HG03442 (cell line): ENCODE results near the gene CD1E.
"Not testable (repeated sequence)": the region's sequence is repeated elsewhere in the genome, so short reads cannot be mapped to it uniquely, and the experiment has no call there.

Source experiments
- ATAC-seq: cut with Tn5 transposase; IDR thresholded peaks from one replicate; pipeline ENCODE4 v1.9.1; 2021; ENCODE audit warnings: mild to moderate bottlenecking, moderate library complexity; ENCODE audit not compliant: unreplicated experiment

Gene CD1E

GRCh38 chr1:158353303-158354075, at the start of gene CD1E:
Gene CD1E, plus strand, starts transcription at chr1:158353894. Its CDS starts 95 bp downstream, at chr1:158353989.
- ATAC-seq: peak; percentile 46

GRCh38 chr1:158310623-158311022, 43.1 kb upstream of the CD1E start:
- no peak for ATAC-seq

GRCh38 chr1:158311066-158311465, 42.6 kb upstream of the CD1E start:
- no peak for ATAC-seq

GRCh38 chr1:158323866-158324265, 29.8 kb upstream of the CD1E start:
- no peak for ATAC-seq

- no peak for ATAC-seq
Measured at GRCh38 chr1:158324395-158324794, 29.3 kb upstream of the CD1E start.

GRCh38 chr1:158327481-158327880, 26.2 kb upstream of the CD1E start:
- no peak for ATAC-seq

- ATAC-seq: no peak
Measured at GRCh38 chr1:158328426-158328825, 25.3 kb upstream of the CD1E start.

GRCh38 chr1:158329300-158329699, 24.4 kb upstream of the CD1E start:
- no peak for ATAC-seq

GRCh38 chr1:158329733-158330132, 24.0 kb upstream of the CD1E start:
- ATAC-seq: no peak

GRCh38 chr1:158330391-158331105, 23.1 kb upstream of the CD1E start:
- no peak for ATAC-seq

GRCh38 chr1:158331106-158331425, 22.6 kb upstream of the CD1E start:
- ATAC-seq: no peak

GRCh38 chr1:158331481-158332150, 22.1 kb upstream of the CD1E start, which contains the start of gene CD1B:
Gene CD1B, minus strand, starts transcription at chr1:158331531. Its CDS starts 108 bp downstream, at chr1:158331423.
- no peak for ATAC-seq

- ATAC-seq: no peak
Measured at GRCh38 chr1:158333405-158334155, 20.1 kb upstream of the CD1E start.

- ATAC-seq: no peak
Measured at GRCh38 chr1:158334526-158335212, 19.0 kb upstream of the CD1E start.

- no peak for ATAC-seq
Measured at GRCh38 chr1:158335213-158335532, 18.5 kb upstream of the CD1E start.

GRCh38 chr1:158336413-158336812, 17.3 kb upstream of the CD1E start:
- ATAC-seq: not testable (repeated sequence)

- ATAC-seq: not testable (repeated sequence)
Measured at GRCh38 chr1:158348946-158349345, 4.7 kb upstream of the CD1E start.

- ATAC-seq: no peak
Measured at GRCh38 chr1:158354255-158354654, 561 bp downstream of the CD1E start.

- no peak for ATAC-seq
Measured at GRCh38 chr1:158355773-158356285, 2.1 kb downstream of the CD1E start.

- ATAC-seq: no peak
Measured at GRCh38 chr1:158356616-158357015, 2.9 kb downstream of the CD1E start.
